ENCODE results near the gene GYG2.
A peak's percentile ranks its signal among the peaks of the same experiment; 100 is the strongest.
"Not testable (repeated sequence)": the region's sequence is repeated elsewhere in the genome, so short reads cannot be mapped to it uniquely, and the experiment has no call there.

GYG2 gene

GRCh38 chrX:2872671-2873277 is 44.0 kb downstream of the GYG2 start:
- DNase-seq, result no peak

GRCh38 chrX:2874222-2875135 is 45.7 kb downstream of the GYG2 start:
- no peak for DNase-seq

- DNase-seq, result no peak
Observed at GRCh38 chrX:2875136-2875481, 46.4 kb downstream of the GYG2 start.

- DNase-seq, result no peak
Observed at GRCh38 chrX:2875798-2876399, 47.2 kb downstream of the GYG2 start.

GRCh38 chrX:2878563-2878962 is 49.8 kb downstream of the GYG2 start:
- no peak for DNase-seq

- no peak for DNase-seq
Observed at GRCh38 chrX:2879670-2880069, 50.9 kb downstream of the GYG2 start.

GRCh38 chrX:2883770-2884169 is 55.0 kb downstream of the GYG2 start:
- DNase-seq, result no peak

- no peak for DNase-seq
Observed at GRCh38 chrX:2888309-2888708, 59.6 kb downstream of the GYG2 start.

GRCh38 chrX:2889045-2889605 is 60.4 kb downstream of the GYG2 start:
- DNase-seq, result no peak

GRCh38 chrX:2889706-2890490 is 61.2 kb downstream of the GYG2 start:
- peak; percentile 8 for DNase-seq

GRCh38 chrX:2890536-2891460 is 62.1 kb downstream of the GYG2 start:
- DNase-seq, result not testable (repeated sequence)

GRCh38 chrX:2892816-2893215 is 64.1 kb downstream of the GYG2 start:
- no peak for DNase-seq

GRCh38 chrX:2894885-2895292 is 66.2 kb downstream of the GYG2 start:
- DNase-seq, result peak; percentile 39

GRCh38 chrX:2897311-2897689 is 68.6 kb downstream of the GYG2 start:
- no peak for DNase-seq

- DNase-seq, result not testable (repeated sequence)
Observed at GRCh38 chrX:2897690-2898623, 69.2 kb downstream of the GYG2 start.

- DNase-seq, result no peak
Observed at GRCh38 chrX:2898846-2899512, 70.2 kb downstream of the GYG2 start.

- no peak for DNase-seq
Observed at GRCh38 chrX:2901367-2902036, 72.8 kb downstream of the GYG2 start.

- DNase-seq, result no peak
Observed at GRCh38 chrX:2902841-2903240, 74.1 kb downstream of the GYG2 start.

- DNase-seq, result no peak
Observed at GRCh38 chrX:2903366-2903765, 74.6 kb downstream of the GYG2 start.
